Activated naive CD4-positive, alpha-beta T cell treated with anti-CD3 and anti-CD28 coated beads, Interleukin-2, amount 10 ng/mL, durations not matched to agents 7 days and 5 days (primary cell): ENCODE results near the gene BRINP2.

Experiments
- CTCF ChIA-PET: fragments of 350-600 bp; sonication (Branson Sonifier 250); formaldehyde crosslinking; loops from one replicate; lab custom pipeline; 2021; ENCODE audit warnings: antibody characterized with exemption; lab: Charles Lee
- DNase-seq: peaks from one replicate; pipeline ENCODE4 v3.0.0-alpha.2; 2020
- H3K27ac Mint-ChIP-seq: one replicate; pipeline ENCODE4 v1.8.0; 2021; ENCODE audit warnings: mild to moderate bottlenecking, moderate library complexity, mixed read lengths
- H3K27me3 Mint-ChIP-seq: one replicate; pipeline ENCODE4 v1.8.0; 2021; ENCODE audit warnings: mild to moderate bottlenecking, mixed read lengths
- H3K36me3 Mint-ChIP-seq: one replicate; pipeline ENCODE4 v1.8.0; 2021; ENCODE audit warnings: mixed read lengths
- H3K4me1 Mint-ChIP-seq: one replicate; pipeline ENCODE4 v1.8.0; 2021; ENCODE audit warnings: mixed read lengths
- H3K4me3 Mint-ChIP-seq: one replicate; pipeline ENCODE4 v1.8.0; 2021; ENCODE audit warnings: mild to moderate bottlenecking, moderate library complexity, mixed read lengths
- H3K9me3 Mint-ChIP-seq: one replicate; pipeline ENCODE4 v1.8.0; 2021; ENCODE audit warnings: mixed read lengths

BRINP2 gene

GRCh38 chr1:177181631-177182291 is 11.0 kb downstream of the BRINP2 start:
- Mint-ChIP-seq H3K9me3 (no peaks in the 10 kb centered on the region), H3K4me1 (peaks cover 8% of the 10 kb centered on the region), H3K27me3 (peaks cover 10% of the 10 kb centered on the region), H3K27ac (no peak overlapping the region), H3K36me3 (no peaks in the 10 kb centered on the region), H3K4me3 (no peak overlapping the region)
- CTCF ChIA-PET = interaction anchor here (0.6 to 0.9 kb wide), 3 partner anchors 10 to 286 kb away, joined by 3 to 4 read pairs (median 3); no protein-coding TSS in a partner anchor
- peak; percentile 57 for DNase-seq

DNA sequence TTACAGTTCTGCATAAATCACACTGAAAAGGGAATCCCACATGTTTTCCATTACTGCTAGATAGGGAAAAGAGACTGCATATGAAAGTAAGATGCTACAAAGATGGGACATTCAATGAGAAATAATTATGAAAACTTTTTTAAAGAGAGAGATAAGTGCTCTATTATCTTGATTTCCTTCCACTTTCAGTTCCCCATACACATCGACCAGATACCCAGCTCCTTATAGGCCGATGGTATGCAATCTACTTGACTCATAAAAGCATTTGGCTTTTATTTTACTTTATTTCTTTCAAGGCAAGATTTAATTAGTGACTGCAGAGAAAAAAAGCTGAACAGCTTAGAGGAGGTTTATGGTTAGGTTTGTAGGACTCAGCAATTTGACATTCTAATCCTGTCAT is 13.1 kb downstream of the BRINP2 start:
- Mint-ChIP-seq H3K9me3 (no peaks in the 10 kb centered on the region), H3K27me3 (peaks cover 10% of the 10 kb centered on the region), H3K36me3 (no peaks in the 10 kb centered on the region), H3K4me3 (no peak overlapping the region), H3K4me1 (peaks cover 8% of the 10 kb centered on the region), H3K27ac (no peak overlapping the region)
- CTCF ChIA-PET = no interaction called here
- DNase-seq = no peak

DNA sequence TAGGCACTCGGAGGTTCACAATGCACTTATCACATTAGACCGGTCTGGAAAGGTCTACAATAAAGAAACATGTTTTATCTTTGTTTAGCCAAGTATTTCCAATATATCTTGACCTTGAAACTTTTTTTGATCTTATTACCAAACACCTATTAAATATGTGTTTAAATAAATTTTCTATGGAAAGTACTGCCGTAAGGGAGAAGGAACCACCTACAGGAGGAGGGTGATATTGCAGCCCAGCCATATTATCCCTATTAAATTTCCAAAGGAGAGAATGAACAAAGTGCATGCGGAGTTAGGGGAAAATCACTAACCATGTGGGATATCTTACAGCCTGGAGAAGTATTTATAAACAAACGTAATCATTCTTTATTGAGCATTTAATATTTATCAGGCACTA is 14.5 kb downstream of the BRINP2 start:
- H3K36me3 Mint-ChIP-seq = no peaks in the 10 kb centered on the region
- H3K27me3 Mint-ChIP-seq = peaks cover 10% of the 10 kb centered on the region
- no peak for DNase-seq
- CTCF ChIA-PET = no interaction called here
- no peak overlapping the region for H3K4me3 Mint-ChIP-seq
- no peak overlapping the region for H3K27ac Mint-ChIP-seq
- H3K9me3 Mint-ChIP-seq = no peaks in the 10 kb centered on the region
- H3K4me1 Mint-ChIP-seq = peaks cover 8% of the 10 kb centered on the region

- H3K36me3 Mint-ChIP-seq = no peaks in the 10 kb centered on the region
- peaks cover 4% of the 10 kb centered on the region for H3K27me3 Mint-ChIP-seq
- CTCF ChIA-PET = no interaction called here
- no peak for DNase-seq
- H3K4me1 Mint-ChIP-seq = peaks cover 4% of the 10 kb centered on the region
- no peak overlapping the region for H3K4me3 Mint-ChIP-seq
- no peaks in the 10 kb centered on the region for H3K9me3 Mint-ChIP-seq
- no peak overlapping the region for H3K27ac Mint-ChIP-seq
These were observed 15.9 kb downstream of the BRINP2 start for GRCh38 chr1:177186639-177187038.

DNA sequence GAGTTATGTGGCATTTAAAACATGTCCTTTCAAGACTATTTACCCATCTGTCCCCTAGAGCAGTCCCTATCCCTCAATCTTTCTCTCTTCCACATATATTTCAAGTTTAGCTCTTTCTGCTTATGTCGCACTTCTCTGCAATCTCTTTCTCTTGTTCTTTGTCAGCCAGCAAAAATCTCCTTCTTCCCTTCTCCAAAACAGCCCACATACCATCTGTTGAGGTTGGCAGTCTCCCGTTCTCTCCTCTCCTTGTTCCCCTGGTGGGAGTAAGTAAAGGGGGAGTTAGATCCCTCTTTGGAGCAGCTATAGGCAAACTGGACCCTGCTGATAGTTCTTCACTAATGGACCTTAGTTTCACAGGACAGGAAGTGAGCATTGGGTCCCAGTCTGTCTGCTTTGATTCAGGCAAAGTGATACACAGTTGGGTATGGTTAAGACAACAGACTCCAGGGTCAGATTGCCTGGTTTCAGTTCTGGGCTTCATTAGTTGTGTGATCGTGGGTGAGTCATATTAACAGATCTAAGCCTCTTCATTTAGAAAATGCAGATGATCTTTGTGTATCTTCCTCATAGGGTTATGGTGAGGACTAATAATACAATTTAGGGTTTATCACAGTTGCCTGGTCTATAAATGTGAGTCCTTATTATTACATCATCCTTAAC is 19.7 kb downstream of the BRINP2 start:
- CTCF ChIA-PET = no interaction called here

DNA sequence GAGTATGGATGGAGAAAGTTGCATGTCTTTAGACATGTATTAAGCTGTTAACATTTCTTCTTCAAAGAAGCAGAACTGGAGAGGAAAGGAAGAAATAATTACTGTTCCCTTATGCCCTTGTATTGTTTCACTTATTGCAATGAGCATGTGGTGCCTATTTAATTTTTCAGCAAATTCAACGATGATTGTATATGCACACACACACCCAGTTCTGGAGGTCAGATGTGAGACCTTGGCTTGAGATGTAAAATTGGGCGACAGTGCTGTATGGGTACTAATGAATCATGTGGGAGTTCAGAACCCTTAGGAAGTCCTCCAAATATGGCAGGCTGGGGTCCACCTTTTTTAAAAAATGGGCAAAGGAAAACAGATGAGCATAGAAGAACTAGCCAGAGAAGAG is 27.5 kb downstream of the BRINP2 start:
- H3K4me3 Mint-ChIP-seq = no peak overlapping the region
- no peak overlapping the region for H3K27ac Mint-ChIP-seq
- H3K27me3 Mint-ChIP-seq = no peaks in the 10 kb centered on the region
- no peaks in the 10 kb centered on the region for H3K36me3 Mint-ChIP-seq
- CTCF ChIA-PET = no interaction called here
- no peak for DNase-seq
- H3K9me3 Mint-ChIP-seq = no peaks in the 10 kb centered on the region
- H3K4me1 Mint-ChIP-seq = no peaks in the 10 kb centered on the region

More for the DNA sequence above, 19.7 kb downstream of the BRINP2 start:
- H3K27me3 Mint-ChIP-seq = no peaks in the 10 kb centered on the region
- no peak overlapping the region for H3K27ac Mint-ChIP-seq
- no peaks in the 10 kb centered on the region for H3K4me1 Mint-ChIP-seq
- DNase-seq = no peak
- H3K4me3 Mint-ChIP-seq = no peak overlapping the region
- H3K9me3 Mint-ChIP-seq = no peaks in the 10 kb centered on the region
- H3K36me3 Mint-ChIP-seq = no peaks in the 10 kb centered on the region

GRCh38 chr1:177200290-177200689 is 29.5 kb downstream of the BRINP2 start:
- H3K4me1 Mint-ChIP-seq = no peaks in the 10 kb centered on the region
- no peaks in the 10 kb centered on the region for H3K27me3 Mint-ChIP-seq
- H3K27ac Mint-ChIP-seq = no peak overlapping the region
- no peaks in the 10 kb centered on the region for H3K36me3 Mint-ChIP-seq
- CTCF ChIA-PET = no interaction called here
- no peak overlapping the region for H3K4me3 Mint-ChIP-seq
- peaks cover 2% of the 10 kb centered on the region for H3K9me3 Mint-ChIP-seq
- no peak for DNase-seq

- no peak for DNase-seq
- H3K4me3 Mint-ChIP-seq = no peak overlapping the region
- H3K27me3 Mint-ChIP-seq = no peaks in the 10 kb centered on the region
- no peak overlapping the region for H3K27ac Mint-ChIP-seq
- H3K9me3 Mint-ChIP-seq = peaks cover 2% of the 10 kb centered on the region
- H3K4me1 Mint-ChIP-seq = no peaks in the 10 kb centered on the region
- CTCF ChIA-PET = no interaction called here
- no peaks in the 10 kb centered on the region for H3K36me3 Mint-ChIP-seq
These were observed 36.1 kb downstream of the BRINP2 start for GRCh38 chr1:177206831-177207355.

DNA sequence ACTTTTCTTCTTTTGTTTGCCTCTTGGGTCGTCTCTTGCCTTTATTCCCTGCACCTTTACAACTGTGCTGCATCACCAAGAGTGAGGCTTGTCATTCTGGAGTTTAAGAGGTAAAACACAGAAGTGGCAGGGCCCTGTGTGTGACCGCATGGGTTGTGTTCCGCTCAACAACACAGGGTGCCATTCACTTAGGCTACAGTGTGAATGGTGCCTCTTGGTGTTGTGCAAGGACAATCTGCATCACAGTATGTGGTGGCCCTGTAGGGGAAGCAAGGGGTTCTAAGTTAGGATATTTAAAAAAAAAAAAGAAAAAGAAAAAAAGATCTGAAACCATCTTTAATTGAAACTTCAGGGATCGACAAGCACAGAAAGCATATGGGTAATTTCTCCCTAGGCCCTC is 38.2 kb downstream of the BRINP2 start:
- H3K36me3 Mint-ChIP-seq = no peaks in the 10 kb centered on the region
- H3K4me3 Mint-ChIP-seq = no peak overlapping the region
- CTCF ChIA-PET = no interaction called here
- no peaks in the 10 kb centered on the region for H3K9me3 Mint-ChIP-seq
- H3K4me1 Mint-ChIP-seq = no peaks in the 10 kb centered on the region
- H3K27me3 Mint-ChIP-seq = no peaks in the 10 kb centered on the region
- no peak for DNase-seq
- H3K27ac Mint-ChIP-seq = no peak overlapping the region

DNA sequence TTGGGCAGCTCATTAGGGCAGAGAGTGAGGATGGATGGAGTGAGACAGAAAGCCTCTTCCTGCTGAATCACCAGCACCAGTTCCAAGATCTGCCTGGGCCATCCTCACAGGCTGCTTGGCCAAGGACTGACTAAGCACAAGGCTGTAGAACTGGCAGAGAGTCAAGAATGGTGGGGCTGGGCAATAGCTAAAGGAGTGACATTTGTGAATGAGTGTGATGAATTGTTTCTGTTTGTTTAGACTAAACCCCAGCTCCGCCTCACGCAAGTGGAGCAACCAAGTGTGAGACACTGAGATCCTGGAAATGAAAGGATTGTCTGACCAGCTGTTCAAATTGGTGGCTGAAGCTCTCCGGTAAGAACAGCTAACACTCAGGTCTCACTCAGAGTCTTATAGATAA is 38.6 kb downstream of the BRINP2 start:
- Mint-ChIP-seq H3K36me3 (no peaks in the 10 kb centered on the region), H3K4me3 (no peak overlapping the region), H3K27me3 (no peaks in the 10 kb centered on the region), H3K27ac (no peak overlapping the region), H3K4me1 (no peaks in the 10 kb centered on the region), H3K9me3 (no peaks in the 10 kb centered on the region)
- DNase-seq = no peak
- CTCF ChIA-PET = no interaction called here

GRCh38 chr1:177210071-177210470 is 39.3 kb downstream of the BRINP2 start:
- no peak overlapping the region for H3K27ac Mint-ChIP-seq
- H3K4me1 Mint-ChIP-seq = no peaks in the 10 kb centered on the region
- H3K4me3 Mint-ChIP-seq = no peak overlapping the region
- CTCF ChIA-PET = no interaction called here
- no peak for DNase-seq
- H3K9me3 Mint-ChIP-seq = no peaks in the 10 kb centered on the region
- H3K27me3 Mint-ChIP-seq = no peaks in the 10 kb centered on the region
- no peaks in the 10 kb centered on the region for H3K36me3 Mint-ChIP-seq

GRCh38 chr1:177211231-177211630 is 40.5 kb downstream of the BRINP2 start:
- Mint-ChIP-seq H3K27me3 (no peaks in the 10 kb centered on the region), H3K36me3 (no peaks in the 10 kb centered on the region), H3K4me1 (no peaks in the 10 kb centered on the region), H3K9me3 (no peaks in the 10 kb centered on the region), H3K4me3 (no peak overlapping the region), H3K27ac (no peak overlapping the region)
- CTCF ChIA-PET = interaction anchor here (0.7 kb wide), 1 partner anchor 1732 kb away, joined by 3 read pairs; no protein-coding TSS in a partner anchor
- no peak for DNase-seq

GRCh38 chr1:177216587-177217202 is 45.9 kb downstream of the BRINP2 start:
- H3K27ac Mint-ChIP-seq = no peak overlapping the region
- H3K9me3 Mint-ChIP-seq = peaks cover 7% of the 10 kb centered on the region
- CTCF ChIA-PET = no interaction called here
- H3K4me1 Mint-ChIP-seq = no peaks in the 10 kb centered on the region
- DNase-seq = no peak
- no peaks in the 10 kb centered on the region for H3K27me3 Mint-ChIP-seq
- no peak overlapping the region for H3K4me3 Mint-ChIP-seq
- no peaks in the 10 kb centered on the region for H3K36me3 Mint-ChIP-seq

GRCh38 chr1:177219554-177220458 is 49.0 kb downstream of the BRINP2 start:
- H3K27me3 Mint-ChIP-seq = no peaks in the 10 kb centered on the region
- no peak for DNase-seq
- H3K9me3 Mint-ChIP-seq = peaks cover 7% of the 10 kb centered on the region
- H3K4me1 Mint-ChIP-seq = no peaks in the 10 kb centered on the region
- no peaks in the 10 kb centered on the region for H3K36me3 Mint-ChIP-seq
- no peak overlapping the region for H3K27ac Mint-ChIP-seq
- no peak overlapping the region for H3K4me3 Mint-ChIP-seq
- CTCF ChIA-PET = no interaction called here
